Gastrocnemius medialis (tissue), 4 donors: ENCODE data around the gene GSTA4. TPM values are rescaled to one million over a fixed set of nuclear protein-coding genes. Genes with fewer than 3 reads are reported as not detected.

ENCODE experiments used
- ATAC-seq, 2 donors: fragments of 150-250 bp; one replicate each; pipeline ENCODE4 v1.9.1; 2016
- DNase-seq, 2 donors: peaks; one replicate each; pipeline ENCODE4 v3.0.0-alpha.2; 2019
- H3K27ac ChIP-seq, 4 donors: fragments of 200-600 bp; sonication (generic); 1 replicate in 1 of 4; 2 replicates in 3 of 4; pipeline ENCODE4 v1.5.1; 2016 to 2018; ENCODE audit warnings: mild to moderate bottlenecking in 2 of 4, moderate library complexity in 1 of 4
- H3K27me3 ChIP-seq, 3 donors: fragments of 200-600 bp; sonication (generic) in 2 of 3; 1 replicate in 1 of 3; 2 replicates in 2 of 3; pipeline versions ENCODE4 v1.5.1 to v1.6.0; 2016 to 2019; ENCODE audit warnings: mild to moderate bottlenecking in 1 of 3, moderate library complexity in 1 of 3
- H3K36me3 ChIP-seq, 2 donors: fragments of 200-600 bp; sonication (generic) in 1 of 2; one replicate each; pipeline ENCODE4 v1.5.1; 2017 to 2018
- H3K4me1 ChIP-seq, 2 donors: fragments of 200-600 bp; sonication (generic) in 1 of 2; one replicate each; pipeline ENCODE4 v1.5.1; 2016 to 2017; ENCODE audit warnings: mild to moderate bottlenecking in 2 of 2
- H3K4me3 ChIP-seq, 4 donors: fragments of 200-600 bp; sonication (generic) in 3 of 4; 1 replicate in 1 of 4; 2 replicates in 3 of 4; pipeline ENCODE4 v1.5.1; 2016 to 2019; ENCODE audit warnings: mild to moderate bottlenecking in 2 of 4
- H3K9me3 ChIP-seq, 3 donors: fragments of 200-600 bp; sonication (generic) in 2 of 3; 1 replicate in 1 of 3; 2 replicates in 2 of 3; pipeline ENCODE4 v1.5.1; 2016 to 2019
- CTCF ChIP-seq, 5 experiments: fragments of 450-650 bp in 3 of 5; fragments of 200-600 bp in 2 of 5; sonication (generic) in 2 of 5; IDR thresholded peaks in 4 of 5; conservative IDR thresholded peaks in 1 of 5; 1 replicate in 4 of 5; 2 replicates in 1 of 5; pipeline ENCODE4 v1.5.1; 2016 to 2019; ENCODE audit warnings: antibody characterized with exemption in 5 of 5, mild to moderate bottlenecking in 3 of 5, moderate library complexity in 3 of 5
- POLR2A ChIP-seq, 2 donors: fragments of 450-650 bp; IDR thresholded peaks; one replicate each; pipeline ENCODE4 v1.6.1; 2017; ENCODE audit warnings: antibody characterized with exemption in 2 of 2, mild to moderate bottlenecking in 2 of 2, moderate library complexity in 2 of 2
- in situ Hi-C, 4 donors: fragments of 200-750 bp; cut with MboI; loops; one replicate each; pipeline versions ENCODE4 v1.15.0 to v1.8.0; 2017; ENCODE audit warnings: low sequenced_read_pairs in 4 of 4
- intact Hi-C: fragments of 100-400 bp; cut with DNase I; formaldehyde crosslinking; loops from one replicate; pipeline ENCODE4 v1.15.1; 2023; ENCODE audit warnings: low total_unique reads
- total RNA-seq, 4 donors: library from RNA; depleted of rRNA; stranded (reverse); fragments of >200 nt; gene quantifications; one replicate each; pipeline versions ENCODE4 v1.1.0 to v1.2.3, GENCODE V29; 2016

Gene GSTA4
- total RNA-seq, 4 donors from 2014 or later: 3.5 to 11.6 (median 10.0) TPM

- H3K9me3 ChIP-seq: no peaks in the 10 kb centered on the region
- H3K4me1 ChIP-seq: peaks cover 12 to 23% of the 10 kb centered on the region in 2 donors
- H3K27me3 ChIP-seq: no peaks in the 10 kb centered on the region
- intact Hi-C loops (no loop called here), in situ Hi-C loops (no loop called here)
- peaks cover 4 to 23% of the 10 kb centered on the region in 2 donors for H3K36me3 ChIP-seq
- DNase-seq (no peak), ATAC-seq (peak in 1 of 2 donors; percentile 46)
- H3K27ac ChIP-seq: peak overlapping the region in 2 of 4 donors; percentile 22 to 30
- no peak for TF ChIP-seq CTCF (IDR thresholded peaks at IDR 0.05 in 4 of 5, conservative IDR thresholded peaks at IDR 0.05 in 1 of 5)
- TF ChIP-seq POLR2A (IDR thresholded peaks at IDR 0.05): no peak
- H3K4me3 ChIP-seq: no peak overlapping the region
Observed at GRCh38 chr6:53033764-53034163, 38.7 kb upstream of the GSTA4 start.

- Histone ChIP-seq H3K27me3 (no peaks in the 10 kb centered on the region), H3K27ac (no peak overlapping the region), H3K4me3 (no peak overlapping the region), H3K9me3 (no peaks in the 10 kb centered on the region), H3K4me1 (peaks cover 12 to 23% of the 10 kb centered on the region in 2 donors), H3K36me3 (peaks cover 4 to 22% of the 10 kb centered on the region in 2 donors)
- in situ Hi-C loops: no loop called here
- ATAC-seq (no peak), DNase-seq (no peak)
- intact Hi-C loops: no loop called here
- TF ChIP-seq POLR2A (IDR thresholded peaks at IDR 0.05) (no peak), CTCF (IDR thresholded peaks at IDR 0.05 in 4 of 5, conservative IDR thresholded peaks at IDR 0.05 in 1 of 5) (no peak)
Observed at GRCh38 chr6:53032849-53033248, 37.8 kb upstream of the GSTA4 start.

GRCh38 chr6:53031281-53031680 is 36.2 kb upstream of the GSTA4 start:
- no peak overlapping the region for H3K27ac ChIP-seq
- no peak overlapping the region for H3K4me3 ChIP-seq
- no peak for ATAC-seq
- in situ Hi-C loops: no loop called here
- peaks cover 4 to 32% of the 10 kb centered on the region in 2 donors for H3K36me3 ChIP-seq
- intact Hi-C loops: no loop called here
- H3K27me3 ChIP-seq: no peaks in the 10 kb centered on the region
- H3K9me3 ChIP-seq: no peaks in the 10 kb centered on the region
- DNase-seq: no peak
- H3K4me1 ChIP-seq: peaks cover 12 to 23% of the 10 kb centered on the region in 2 donors
- TF ChIP-seq POLR2A (IDR thresholded peaks at IDR 0.05) (no peak), CTCF (IDR thresholded peaks at IDR 0.05 in 4 of 5, conservative IDR thresholded peaks at IDR 0.05 in 1 of 5) (no peak)

GRCh38 chr6:53029761-53030160 is 34.7 kb upstream of the GSTA4 start:
- no peak for ATAC-seq
- peaks cover 12 to 23% of the 10 kb centered on the region in 2 donors for H3K4me1 ChIP-seq
- peaks cover 4 to 32% of the 10 kb centered on the region in 2 donors for H3K36me3 ChIP-seq
- no peak overlapping the region for H3K27ac ChIP-seq
- in situ Hi-C loops (no loop called here), intact Hi-C loops (no loop called here)
- no peak overlapping the region for H3K4me3 ChIP-seq
- H3K9me3 ChIP-seq: no peaks in the 10 kb centered on the region
- DNase-seq: no peak
- TF ChIP-seq CTCF (IDR thresholded peaks at IDR 0.05 in 4 of 5, conservative IDR thresholded peaks at IDR 0.05 in 1 of 5) (no peak), POLR2A (IDR thresholded peaks at IDR 0.05) (no peak)
- no peaks in the 10 kb centered on the region for H3K27me3 ChIP-seq

GRCh38 chr6:53029257-53029656 is 34.2 kb upstream of the GSTA4 start:
- intact Hi-C loops: no loop called here
- in situ Hi-C loops: no loop called here
- peaks cover 12 to 20% of the 10 kb centered on the region in 2 donors for H3K4me1 ChIP-seq
- TF ChIP-seq CTCF (IDR thresholded peaks at IDR 0.05 in 4 of 5, conservative IDR thresholded peaks at IDR 0.05 in 1 of 5): no peak
- TF ChIP-seq POLR2A (IDR thresholded peaks at IDR 0.05): no peak
- no peak overlapping the region for H3K4me3 ChIP-seq
- H3K9me3 ChIP-seq: no peaks in the 10 kb centered on the region
- H3K27me3 ChIP-seq: no peaks in the 10 kb centered on the region
- no peak for DNase-seq
- H3K36me3 ChIP-seq: peaks cover 4 to 32% of the 10 kb centered on the region in 2 donors
- no peak for ATAC-seq
- no peak overlapping the region for H3K27ac ChIP-seq
